HG02588 (cell line): Measurements from ENCODE around the gene CTAG1A.
"Not testable (repeated sequence)": the region's sequence is repeated elsewhere in the genome, so short reads cannot be mapped to it uniquely, and the experiment has no call there.

ENCODE experiments used
- ATAC-seq: cut with Tn5 transposase; IDR thresholded peaks from one replicate; pipeline ENCODE4 v1.9.1; 2021; ENCODE audit warnings: mild to moderate bottlenecking, moderate library complexity; ENCODE audit not compliant: unreplicated experiment

CTAG1A gene

GRCh38 chrX:154570361-154570760 is 14.6 kb upstream of the CTAG1A start:
- ATAC-seq, result not testable (repeated sequence)

GRCh38 chrX:154573061-154573460 is 11.9 kb upstream of the CTAG1A start:
- not testable (repeated sequence) for ATAC-seq

- ATAC-seq, result not testable (repeated sequence)
These were observed 9.9 kb upstream of the CTAG1A start for GRCh38 chrX:154575076-154575475.

GRCh38 chrX:154582994-154583393 is 1.9 kb upstream of the CTAG1A start:
- ATAC-seq, result not testable (repeated sequence)

DNA sequence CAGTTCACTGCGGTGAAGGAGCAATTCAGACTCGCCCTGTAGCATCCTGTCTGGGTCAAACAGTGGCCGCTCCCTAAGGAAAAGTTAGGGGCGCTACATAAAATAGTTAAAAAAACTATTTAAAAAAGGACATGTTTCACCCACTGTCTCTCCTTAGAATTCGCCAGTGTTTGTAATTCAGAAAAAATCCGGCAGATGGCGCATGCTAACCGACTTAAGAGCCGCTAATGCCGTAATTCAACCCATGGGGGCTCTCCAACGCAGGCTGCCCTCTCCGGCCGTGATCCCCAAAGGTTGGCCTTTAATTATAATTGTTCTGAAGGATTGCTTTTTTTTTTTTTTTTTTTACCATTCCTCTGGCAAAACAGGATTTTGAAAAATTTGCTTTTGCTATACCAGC is 5.5 kb downstream of the CTAG1A start:
- ATAC-seq, result not testable (repeated sequence)

DNA sequence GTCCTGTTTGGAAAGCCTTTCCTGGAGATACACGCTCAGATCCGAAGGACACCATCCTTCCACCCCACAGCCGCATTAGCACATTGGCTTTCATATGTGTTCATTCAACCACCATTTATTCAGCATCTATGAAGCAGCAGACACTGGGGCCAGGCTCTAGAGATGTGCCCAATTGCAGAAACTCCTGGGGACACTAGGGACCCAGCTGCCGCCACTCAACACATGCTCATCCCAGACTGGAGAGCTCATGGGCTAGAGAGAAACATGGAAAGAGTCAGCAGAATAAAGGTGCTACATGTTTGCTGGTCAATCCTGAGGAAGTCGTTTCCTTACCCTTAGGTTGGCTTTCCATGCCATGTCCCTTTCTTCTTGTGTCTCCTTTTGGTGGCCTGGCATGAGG is 7.6 kb downstream of the CTAG1A start:
- ATAC-seq, result no peak

GRCh38 chrX:154593201-154593600 is 8.3 kb downstream of the CTAG1A start:
- no peak for ATAC-seq

DNA sequence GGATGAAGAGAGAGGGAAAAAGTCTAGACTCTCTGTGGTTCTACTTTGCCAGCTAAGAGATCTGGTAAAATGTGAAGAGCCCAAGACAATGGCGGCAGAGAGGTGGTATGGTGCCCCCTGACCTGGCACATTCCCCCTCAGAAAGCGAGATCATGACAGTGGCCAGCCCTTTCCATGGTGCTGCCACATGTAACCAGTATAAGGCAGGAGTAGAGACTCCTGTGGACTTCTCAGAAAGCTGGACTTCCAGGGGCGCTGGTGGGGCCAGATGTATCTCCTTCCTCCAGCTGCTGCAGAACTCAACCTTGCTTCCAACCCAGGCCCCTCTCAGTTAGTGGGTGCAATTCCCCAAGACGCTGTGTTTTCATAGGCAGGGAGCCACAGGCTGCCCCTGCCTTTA is 9.6 kb downstream of the CTAG1A start:
- no peak for ATAC-seq

DNA sequence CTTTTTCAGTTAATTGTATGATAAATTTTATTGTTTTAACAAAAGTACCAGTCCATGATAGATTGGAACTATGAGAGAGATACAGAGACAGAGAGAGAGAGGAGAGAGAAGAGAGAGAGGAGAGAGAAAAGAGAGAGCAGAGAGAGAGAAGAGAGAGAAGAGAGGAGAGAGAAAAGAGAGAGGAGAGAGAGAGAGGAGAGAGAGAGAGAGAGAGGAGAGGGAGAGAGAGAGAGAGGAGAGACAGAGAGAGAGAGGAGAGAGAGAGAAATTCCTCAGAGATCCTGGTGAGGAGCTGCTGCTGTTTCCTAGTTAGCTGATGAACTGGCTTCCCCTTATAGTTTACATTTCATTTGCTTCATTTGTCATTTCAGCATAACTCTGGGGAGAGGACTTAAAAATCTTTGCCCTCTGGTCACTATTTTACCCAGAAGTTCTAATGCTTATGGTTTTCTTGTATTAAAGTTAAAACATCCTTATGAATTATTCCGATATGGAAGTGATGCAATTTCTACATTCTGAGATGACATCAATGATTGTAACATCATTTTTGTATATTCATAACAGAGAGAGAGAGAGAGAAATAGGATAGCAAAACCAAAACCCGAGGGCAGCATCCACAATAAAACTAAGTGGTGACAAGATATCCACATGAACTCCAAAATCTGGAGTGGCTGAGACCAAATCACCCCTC is 10.8 kb downstream of the CTAG1A start:
- ATAC-seq, result no peak

GRCh38 chrX:154596290-154596929 is 11.5 kb downstream of the CTAG1A start:
- no peak for ATAC-seq

- ATAC-seq, result no peak
These were observed 12.3 kb downstream of the CTAG1A start for GRCh38 chrX:154597221-154597620.

- ATAC-seq, result no peak
These were observed 13.7 kb downstream of the CTAG1A start for GRCh38 chrX:154598656-154599055.

DNA sequence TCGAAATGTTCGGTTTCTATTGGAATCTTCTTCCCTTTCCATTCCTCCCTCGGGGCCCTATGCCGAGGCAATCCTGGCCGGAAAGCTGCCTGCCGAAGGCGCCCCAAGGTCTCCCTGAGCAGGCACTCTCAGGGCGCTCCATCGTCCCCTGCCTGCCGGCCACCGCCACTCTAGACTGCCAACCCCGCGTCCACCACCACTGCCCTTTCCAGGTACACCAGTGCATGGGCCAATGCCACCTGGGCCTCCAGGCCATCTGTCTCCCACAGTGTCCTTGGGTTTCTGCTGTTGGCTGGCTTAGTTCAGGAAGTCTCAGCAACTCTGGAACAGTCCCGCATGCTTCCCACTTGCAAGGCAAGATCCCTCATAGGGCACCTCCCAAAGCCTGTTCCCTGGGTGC is 14.6 kb downstream of the CTAG1A start:
- ATAC-seq, result no peak

DNA sequence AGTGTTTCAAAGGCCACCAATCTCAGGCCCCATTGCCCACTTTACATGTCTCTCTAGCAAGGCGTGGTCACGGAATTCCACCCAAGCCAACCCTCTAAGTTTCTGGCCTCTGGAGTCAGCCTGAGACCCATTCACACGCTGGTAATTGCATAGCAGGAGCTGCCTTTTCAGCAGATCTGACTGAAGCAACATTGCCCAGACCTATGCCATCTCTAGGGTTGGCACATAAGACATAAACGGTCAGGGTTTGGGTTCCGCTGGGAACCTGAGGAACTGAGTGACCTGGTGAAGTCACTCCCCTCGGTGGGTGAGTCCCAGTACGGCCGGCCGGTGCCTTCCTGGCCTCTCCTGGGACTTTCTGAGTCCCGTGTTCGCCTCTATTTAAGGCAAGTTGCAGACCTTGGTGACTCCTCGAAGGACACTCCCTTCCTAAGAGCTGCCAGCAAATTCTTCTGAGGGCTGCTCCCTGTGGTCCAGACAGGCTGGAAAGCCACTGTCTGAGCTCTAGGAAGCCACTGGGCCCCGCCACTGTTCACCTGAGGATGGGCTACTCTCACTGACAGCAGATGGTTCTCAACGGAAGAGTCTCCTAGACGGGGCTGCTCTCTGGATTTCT is 15.9 kb downstream of the CTAG1A start:
- ATAC-seq, result no peak

DNA sequence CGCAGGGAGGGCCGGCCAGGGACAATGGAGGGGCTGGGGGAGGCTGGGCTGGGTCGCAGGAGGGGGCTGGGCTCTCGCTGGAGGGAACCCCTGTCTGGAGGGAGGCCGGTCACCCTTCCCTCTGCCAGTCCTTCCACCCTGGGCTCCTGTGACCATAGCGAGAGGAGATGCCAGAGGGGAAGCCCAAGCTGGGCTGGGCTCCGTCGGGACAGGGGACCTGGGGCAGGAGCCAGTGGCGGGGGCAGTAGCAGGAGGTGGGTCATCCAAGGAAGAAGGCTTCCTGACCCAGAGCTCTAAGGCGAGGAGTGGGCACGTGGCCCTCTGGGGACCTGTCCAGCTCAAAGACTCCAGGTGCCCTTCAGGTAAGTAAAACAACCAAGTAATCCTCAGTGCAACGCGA is 17.3 kb downstream of the CTAG1A start:
- no peak for ATAC-seq

DNA sequence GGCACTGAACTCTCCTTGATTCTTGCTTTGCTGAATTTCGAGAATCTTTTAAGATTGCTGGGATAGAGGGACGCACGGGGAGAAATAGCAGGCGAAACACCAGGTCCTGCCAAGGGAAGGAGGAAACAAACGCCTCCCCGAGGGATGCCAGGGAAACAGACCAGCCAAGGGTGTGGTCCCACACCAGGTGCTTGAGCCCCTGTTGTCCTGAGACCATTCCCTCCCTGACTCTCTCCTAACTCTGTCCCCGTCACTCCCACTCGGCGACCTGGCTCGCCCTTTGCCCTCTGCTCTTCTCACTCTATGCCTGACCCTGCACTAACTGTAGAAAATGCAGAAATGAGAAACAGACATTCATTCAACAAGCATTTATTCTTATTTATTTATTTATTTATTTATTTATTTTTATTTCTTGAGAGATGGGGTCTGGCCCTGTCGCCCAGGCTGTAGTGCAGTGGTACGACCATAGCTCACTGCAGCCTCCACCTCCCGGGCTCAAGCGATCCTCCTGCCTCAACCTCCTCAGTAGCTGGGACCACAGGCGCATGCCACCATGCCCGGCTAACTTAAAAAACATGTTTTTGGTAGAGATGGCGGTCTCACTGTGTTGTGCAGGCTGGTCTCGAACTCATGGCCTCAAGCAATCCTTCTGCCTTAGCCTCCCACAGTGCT is 18.0 kb downstream of the CTAG1A start:
- ATAC-seq, result no peak

- ATAC-seq, result no peak
These were observed 18.8 kb downstream of the CTAG1A start for GRCh38 chrX:154603438-154604430.

- ATAC-seq, result no peak
These were observed 20.6 kb downstream of the CTAG1A start for GRCh38 chrX:154605566-154605965.

DNA sequence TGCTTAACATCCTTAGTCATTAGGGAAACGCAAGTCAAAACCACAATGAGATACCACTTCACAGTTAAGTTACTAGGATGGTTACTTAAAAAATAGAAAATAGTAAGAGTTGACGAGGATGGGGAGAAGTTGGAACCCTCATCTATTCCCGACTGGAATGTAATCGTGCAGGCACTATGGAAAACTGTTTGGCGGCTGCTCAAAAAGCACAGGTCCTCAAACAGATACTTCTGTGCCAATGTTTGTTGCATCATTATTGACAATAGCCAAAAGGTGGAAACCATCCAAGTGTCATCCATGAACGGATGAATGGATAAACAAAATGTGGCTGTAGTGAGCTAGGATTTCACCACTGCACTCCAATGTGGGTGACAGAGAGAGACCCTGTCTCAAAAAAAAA is 22.4 kb downstream of the CTAG1A start:
- ATAC-seq, result no peak

DNA sequence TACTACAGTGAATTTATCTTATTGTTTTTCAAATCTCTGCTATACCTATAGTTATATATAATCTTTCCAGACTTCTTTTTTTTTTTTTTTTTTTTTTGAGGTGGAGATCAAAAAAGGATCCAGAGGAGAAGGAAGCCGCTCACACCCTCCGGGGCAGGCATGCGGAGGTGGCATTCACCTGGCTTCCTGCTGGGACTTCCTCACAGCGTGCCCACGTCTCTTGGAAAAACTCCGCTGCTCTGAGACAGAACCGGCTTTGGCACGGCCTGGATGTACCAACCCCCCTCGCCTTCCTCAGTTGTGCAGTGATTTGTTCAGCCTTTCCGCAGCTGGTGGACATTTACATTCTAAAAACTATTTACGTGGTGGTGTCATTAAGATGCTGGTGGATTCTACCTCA is 23.0 kb downstream of the CTAG1A start:
- ATAC-seq, result not testable (repeated sequence)
